Left lung (tissue), 10 donors: Measurements from ENCODE around the gene ZNF594. TPM values are rescaled to one million over a fixed set of nuclear protein-coding genes. Genes with fewer than 3 reads are reported as not detected.
"Not testable (repeated sequence)": the region's sequence is repeated elsewhere in the genome, so short reads cannot be mapped to it uniquely, and the experiment has no call there.

ENCODE experiments used
- ATAC-seq: fragments of 200-7000 bp; cut with Tn5 transposase; one replicate; pipeline ENCODE4 v1.9.1; 2020; ENCODE audit warnings: moderate library complexity
- DNase-seq, 4 donors: peaks; one replicate each; pipeline ENCODE4 v3.0.0-alpha.2; 2013 to 2020
- H3K27ac ChIP-seq, 2 donors: fragments of 200-600 bp; sonication (generic) in 1 of 2; one replicate each; pipeline versions ENCODE4 v1.5.0 to v1.8.0; 2020 to 2021
- H3K27me3 ChIP-seq, 2 donors: fragments of 200-600 bp; sonication (generic) in 1 of 2; one replicate each; pipeline versions ENCODE4 v1.5.0 to v1.8.0; 2020 to 2021
- H3K36me3 ChIP-seq, 2 donors: fragments of 200-600 bp; sonication (generic) in 1 of 2; one replicate each; pipeline versions ENCODE4 v1.5.0 to v1.8.0; 2020 to 2021
- H3K4me1 ChIP-seq, 2 donors: fragments of 200-600 bp; one replicate each; pipeline ENCODE4 v1.8.0; 2021
- H3K4me3 ChIP-seq, 2 donors: fragments of 200-600 bp; sonication (generic) in 1 of 2; one replicate each; pipeline versions ENCODE4 v1.5.0 to v1.8.0; 2020 to 2021; ENCODE audit warnings: mild to moderate bottlenecking in 1 of 2
- H3K9me3 ChIP-seq, 2 donors: fragments of 200-600 bp; sonication (generic) in 1 of 2; one replicate each; pipeline versions ENCODE4 v1.5.0 to v1.8.0; 2020 to 2021
- CTCF ChIP-seq, 2 donors: fragments of 200-600 bp; sonication (generic) in 1 of 2; IDR thresholded peaks; one replicate each; pipeline versions ENCODE4 v1.5.0 to v1.8.0; 2021; ENCODE audit warnings: antibody characterized with exemption in 2 of 2
- intact Hi-C, 2 donors: fragments of 100-400 bp; cut with DNase I; formaldehyde crosslinking; loops; one replicate each; pipeline versions ENCODE4 v1.11.2 to v1.14.2; 2022
- polyA plus RNA-seq, 6 donors: library from polyadenylated mRNA; unstranded; fragments of 120-200 nt; gene quantifications; one replicate each; pipeline ENCODE4 v1.2.1, GENCODE V29; 2013; ENCODE audit not compliant: insufficient read length in 6 of 6
- total RNA-seq, 2 donors: library from RNA; stranded (reverse); fragmentation: NEBNext Ultra II Directional; extraction: Animal tissue kit (Norgen Biotek cat#: 25700); gene quantifications; one replicate each; pipeline ENCODE4 v1.2.1, GENCODE V29; 2021
- donor health status: DM: no; HTN: yes; CAD: no.
- donor health status: DM: no; HTN: no; CAD: no.

ZNF594 gene
- total and polyA plus RNA-seq, 8 donors = 6.5 to 22.5 (median 19.1) TPM

DNA sequence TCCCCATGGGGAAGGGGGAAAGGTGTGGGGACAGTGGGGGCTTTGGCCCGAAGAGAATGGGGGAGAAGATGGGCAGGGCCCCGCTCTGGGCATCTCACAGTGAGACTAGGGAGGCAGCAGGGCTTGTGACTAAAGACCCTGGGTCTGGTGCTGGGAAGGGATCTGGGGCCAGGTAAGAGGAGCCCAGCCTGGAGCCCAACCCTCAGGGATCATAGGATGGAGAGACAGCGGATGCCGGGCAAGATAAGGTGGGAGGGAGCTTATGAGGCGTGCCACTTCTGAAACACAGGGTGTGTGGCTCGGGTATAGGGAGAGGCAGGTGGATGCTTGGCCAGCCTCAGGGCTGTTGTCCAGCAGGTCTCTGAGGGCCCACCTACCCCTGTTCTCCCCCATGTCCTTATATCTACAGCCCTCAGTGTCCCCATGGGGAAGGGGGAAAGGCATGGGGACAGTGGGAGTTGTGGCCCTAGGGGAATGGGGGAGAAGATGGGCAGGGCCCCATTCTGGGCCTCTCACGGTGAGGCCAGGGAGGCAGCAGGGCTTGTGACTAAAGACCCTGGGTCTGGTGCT lies 60.4 kb downstream of the ZNF594 start:
- no peak for ATAC-seq
- intact Hi-C loops = no loop called here
- no peak for DNase-seq
- no peak overlapping the region for H3K4me3 ChIP-seq
- peaks cover 0 to 11% of the 10 kb centered on the region in 2 donors for H3K27me3 ChIP-seq
- H3K4me1 ChIP-seq = no peaks in the 10 kb centered on the region
- no peak for TF ChIP-seq CTCF (IDR thresholded peaks at IDR 0.05)
- no peaks in the 10 kb centered on the region for H3K36me3 ChIP-seq
- no peak overlapping the region for H3K27ac ChIP-seq
- H3K9me3 ChIP-seq = no peaks in the 10 kb centered on the region

GRCh38 chr17:5130687-5131086 lies 61.0 kb downstream of the ZNF594 start:
- ATAC-seq, H3K36me3 ChIP-seq, H3K4me1 ChIP-seq, H3K27ac ChIP-seq, intact Hi-C loops, H3K4me3 ChIP-seq, H3K9me3 ChIP-seq, DNase-seq: not testable (repeated sequence)
- H3K27me3 ChIP-seq = peaks cover 0 to 11% of the 10 kb centered on the region in 2 donors

GRCh38 chr17:5130261-5130660 lies 61.4 kb downstream of the ZNF594 start:
- H3K4me3 ChIP-seq, H3K9me3 ChIP-seq, H3K4me1 ChIP-seq, H3K27ac ChIP-seq, ATAC-seq, intact Hi-C loops, H3K36me3 ChIP-seq, DNase-seq: not testable (repeated sequence)
- peaks cover 0 to 11% of the 10 kb centered on the region in 2 donors for H3K27me3 ChIP-seq

DNA sequence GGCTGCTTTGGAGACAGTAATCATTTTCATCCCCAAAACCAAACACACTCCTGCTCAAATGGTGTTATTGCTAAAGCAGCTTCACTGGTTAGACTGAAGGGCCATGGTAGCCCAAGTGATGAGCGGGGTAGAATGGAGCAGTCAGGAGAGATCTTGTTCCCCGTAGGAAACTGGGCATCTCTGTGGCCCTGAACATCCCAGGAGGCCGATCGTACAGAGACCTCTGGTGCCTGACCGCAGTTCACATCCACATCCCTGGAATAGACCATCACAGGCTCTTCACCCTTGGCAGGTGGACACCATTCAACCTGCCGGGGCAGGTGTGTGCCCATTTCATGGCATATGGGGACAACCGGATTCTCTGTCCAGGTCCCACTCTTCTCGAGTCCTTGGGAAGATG lies 61.9 kb downstream of the ZNF594 start:
- H3K27ac ChIP-seq, H3K4me1 ChIP-seq, ATAC-seq, intact Hi-C loops, H3K9me3 ChIP-seq, H3K36me3 ChIP-seq, H3K4me3 ChIP-seq, DNase-seq: not testable (repeated sequence)
- peaks cover 0 to 15% of the 10 kb centered on the region in 2 donors for H3K27me3 ChIP-seq

Other genes starting within 250 kb of the ZNF594 start
- gene PFN1, start 243.3 kb downstream of the ZNF594 start, total RNA-seq = 100 to 1,000 TPM; 619 to 987 TPM
- 100 to 1,000 TPM; 337 to 506 (median 415) TPM for gene PFN1, start 243.3 kb downstream of the ZNF594 start, polyA plus RNA-seq
- gene ENO3, start 240.7 kb downstream of the ZNF594 start, total RNA-seq = 10 to 100 TPM; 15.0 to 15.9 TPM
- gene ENO3, start 240.7 kb downstream of the ZNF594 start, polyA plus RNA-seq = 10 to 100 TPM; 10.7 to 22.4 (median 15.6) TPM
- 10 to 100 TPM; 47.2 to 59.3 TPM for gene SPAG7, start 224.1 kb downstream of the ZNF594 start, total RNA-seq
- 10 to 100 TPM; 73.4 to 78.6 (median 75.2) TPM for gene SPAG7, start 224.1 kb downstream of the ZNF594 start, polyA plus RNA-seq
- gene CAMTA2, start 204.2 kb downstream of the ZNF594 start, total RNA-seq = 10 to 100 TPM; 51.3 to 64.9 TPM
- gene CAMTA2, start 204.2 kb downstream of the ZNF594 start, polyA plus RNA-seq = 10 to 100 TPM; 28.6 to 40.8 (median 33.3) TPM
- 1 to 10 TPM; 1.0 to 2.4 TPM for gene INCA1, start 194.3 kb downstream of the ZNF594 start, total RNA-seq
- 10 to 100 TPM in 2 of 6 donors, 1 to 10 TPM in 4; 8.1 to 11.5 (median 9.1) TPM for gene INCA1, start 194.3 kb downstream of the ZNF594 start, polyA plus RNA-seq
- gene KIF1C, start 193.9 kb downstream of the ZNF594 start, total RNA-seq = 100 to 1,000 TPM; 205 to 239 TPM
- 10 to 100 TPM; 48.9 to 75.0 (median 65.9) TPM for gene KIF1C, start 193.9 kb downstream of the ZNF594 start, polyA plus RNA-seq
- gene SLC52A1, start 156.4 kb downstream of the ZNF594 start, total RNA-seq = under 1 TPM; 0.58 to 0.73 TPM
- gene SLC52A1, start 156.4 kb downstream of the ZNF594 start, polyA plus RNA-seq = under 1 TPM; 0.13 to 0.34 (median 0.25) TPM
- 1 to 10 TPM; 4.9 to 5.7 TPM for gene ZFP3, start 113.4 kb downstream of the ZNF594 start, total RNA-seq
- 10 to 100 TPM in 1 of 6 donors, 1 to 10 TPM in 5; 8.7 to 10.3 (median 9.5) TPM for gene ZFP3, start 113.4 kb downstream of the ZNF594 start, polyA plus RNA-seq
- gene ZNF232, start 80.0 kb downstream of the ZNF594 start, total RNA-seq = 10 to 100 TPM in 1 of 2 donors, 1 to 10 TPM in 1; 7.7 to 12.5 TPM
- 10 to 100 TPM; 16.9 to 50.6 (median 42.3) TPM for gene ZNF232, start 80.0 kb downstream of the ZNF594 start, polyA plus RNA-seq
- gene USP6, start 75.8 kb downstream of the ZNF594 start, total RNA-seq = under 1 TPM; 0.15 to 0.21 TPM
- 10 to 100 TPM in 3 of 6 donors, 1 to 10 TPM in 3; 2.0 to 16.5 (median 11.4) TPM for gene USP6, start 75.8 kb downstream of the ZNF594 start, polyA plus RNA-seq
- gene SCIMP, start 43.0 kb upstream of the ZNF594 start, total RNA-seq = 10 to 100 TPM in 1 of 2 donors, 1 to 10 TPM in 1; 8.8 to 20.0 TPM
- 1 to 10 TPM; 1.7 to 3.5 (median 2.2) TPM for gene SCIMP, start 43.0 kb upstream of the ZNF594 start, polyA plus RNA-seq
- 10 to 100 TPM; 37.0 to 44.2 TPM for gene RABEP1, start 90.4 kb upstream of the ZNF594 start, total RNA-seq
- 10 to 100 TPM; 52.3 to 60.1 (median 56.7) TPM for gene RABEP1, start 90.4 kb upstream of the ZNF594 start, polyA plus RNA-seq
- gene NUP88, start 227.8 kb upstream of the ZNF594 start, total RNA-seq = 10 to 100 TPM; 33.0 to 44.5 TPM
- 10 to 100 TPM; 61.7 to 74.9 (median 66.8) TPM for gene NUP88, start 227.8 kb upstream of the ZNF594 start, polyA plus RNA-seq
- 10 to 100 TPM; 31.8 to 35.6 TPM for gene RPAIN, start 228.3 kb upstream of the ZNF594 start, total RNA-seq
- gene RPAIN, start 228.3 kb upstream of the ZNF594 start, polyA plus RNA-seq = 10 to 100 TPM; 77.8 to 96.2 (median 87.6) TPM
- 100 to 1,000 TPM in 1 of 2 donors, 10 to 100 TPM in 1; 66.3 to 142 TPM for gene C1QBP, start 247.3 kb upstream of the ZNF594 start, total RNA-seq
- gene C1QBP, start 247.3 kb upstream of the ZNF594 start, polyA plus RNA-seq = 100 to 1,000 TPM; 103 to 115 (median 113) TPM